Lung (tissue), 12 donors: ENCODE results near the gene SLC12A7. TPM values are rescaled to one million over a fixed set of nuclear protein-coding genes. Genes with fewer than 3 reads are reported as not detected.
A peak's percentile ranks its signal among the peaks of the same experiment; 100 is the strongest.

Source experiments
- ATAC-seq: fragments of 200-7000 bp; cut with Tn5 transposase; one replicate; pipeline ENCODE4 v1.9.1; 2020; ENCODE audit warnings: moderate number of reproducible peaks; ENCODE audit not compliant: insufficient read depth, low FRiP score
- DNase-seq, 3 donors: peaks; one replicate each; pipeline ENCODE4 v3.0.0-alpha.2; 2013 to 2017
- H3K27ac ChIP-seq, 2 donors: one replicate each; pipeline ENCODE4 v1.5.1; 2013; ENCODE audit warnings: mild to moderate bottlenecking in 2 of 2, moderate library complexity in 2 of 2, control low read depth in 1 of 2, inconsistent platforms in 1 of 2, low read depth in 1 of 2, low read length in 1 of 2
- H3K27me3 ChIP-seq, 3 donors: one replicate each; pipeline ENCODE4 v1.5.1; 2013; ENCODE audit warnings: low read length in 2 of 3; ENCODE audit not compliant: control insufficient read depth in 3 of 3, insufficient read depth in 3 of 3
- H3K36me3 ChIP-seq, 4 donors: one replicate each; pipeline ENCODE4 v1.5.1; 2013; ENCODE audit warnings: low read length in 4 of 4, mild to moderate bottlenecking in 1 of 4, moderate library complexity in 1 of 4; ENCODE audit not compliant: control insufficient read depth in 4 of 4, insufficient read depth in 4 of 4
- H3K4me1 ChIP-seq, 5 donors: one replicate each; pipeline ENCODE4 v1.5.1; 2013; ENCODE audit warnings: low read length in 5 of 5, mild to moderate bottlenecking in 2 of 5, moderate library complexity in 1 of 5; ENCODE audit not compliant: control insufficient read depth in 5 of 5, insufficient read depth in 5 of 5
- H3K4me3 ChIP-seq: one replicate; pipeline ENCODE4 v1.5.1; 2013; ENCODE audit warnings: mild to moderate bottlenecking, control low read depth, moderate library complexity
- H3K9ac ChIP-seq, 2 donors: one replicate each; pipeline ENCODE4 v1.5.1; 2013; ENCODE audit warnings: low read length in 2 of 2, control low read depth in 1 of 2; ENCODE audit not compliant: insufficient read depth in 1 of 2
- H3K9me3 ChIP-seq, 4 donors: one replicate each; pipeline ENCODE4 v1.5.1; 2013; ENCODE audit warnings: low read length in 3 of 4, mild to moderate bottlenecking in 1 of 4, moderate library complexity in 1 of 4; ENCODE audit not compliant: control insufficient read depth in 4 of 4, insufficient read depth in 3 of 4
- WGBS, 2 donors: extraction: QIAGEN DNeasy Blood & Tissue Kit; methylation state at CpG; one replicate each; pipeline ENCODE4 v1.1.7; 2013; 5-methylcytosine and 5-hydroxymethylcytosine counted together
- polyA plus RNA-seq, 2 donors: library from polyadenylated mRNA; stranded (reverse); fragments of 200-250 nt; gene quantifications; one replicate each; pipeline ENCODE4 v1.2.1, GENCODE V29; 2013
- total RNA-seq, 2 donors: library from RNA; depleted of rRNA in 1 of 2; stranded (reverse); fragments of >200 nt in 1 of 2; gene quantifications; one replicate each; pipeline ENCODE4 v1.2.1, GENCODE V29; 2014 to 2021
- TF ChIP-seq, protein P1 (sequence below): IDR thresholded peaks from 2 replicates; pipeline ENCODE4 v1.5.1; 2012; ENCODE audit warnings: mild to moderate bottlenecking; ENCODE audit errors: control extremely low read depth, extremely low read depth
- donor health status: control.
- donor health status: control.
- donor health status: Bipolar disorder and iron deficiency.
- donor health status: healthy.
- donor health status: DM: yes; HTN: yes; CAD: no.

Gene SLC12A7
- total and polyA plus RNA-seq, 4 donors = 14.8 to 50.4 (median 39.8) TPM

GRCh38 chr5:1104327-1105006, 7.4 kb downstream of the SLC12A7 start:
- H3K27me3 ChIP-seq = no peaks in the 10 kb centered on the region
- ATAC-seq (no peak), DNase-seq (no peak)
- H3K9ac ChIP-seq = no peak overlapping the region
- H3K4me1 ChIP-seq = peaks cover 12 to 82% (median 51%) of the 10 kb centered on the region in 5 donors
- H3K36me3 ChIP-seq = no peaks in the 10 kb centered on the region
- WGBS, 2 donors = 21 to 40% methylated on average over 26 to 27 of the region's 27 CpGs
- TF ChIP-seq, protein P1, sequence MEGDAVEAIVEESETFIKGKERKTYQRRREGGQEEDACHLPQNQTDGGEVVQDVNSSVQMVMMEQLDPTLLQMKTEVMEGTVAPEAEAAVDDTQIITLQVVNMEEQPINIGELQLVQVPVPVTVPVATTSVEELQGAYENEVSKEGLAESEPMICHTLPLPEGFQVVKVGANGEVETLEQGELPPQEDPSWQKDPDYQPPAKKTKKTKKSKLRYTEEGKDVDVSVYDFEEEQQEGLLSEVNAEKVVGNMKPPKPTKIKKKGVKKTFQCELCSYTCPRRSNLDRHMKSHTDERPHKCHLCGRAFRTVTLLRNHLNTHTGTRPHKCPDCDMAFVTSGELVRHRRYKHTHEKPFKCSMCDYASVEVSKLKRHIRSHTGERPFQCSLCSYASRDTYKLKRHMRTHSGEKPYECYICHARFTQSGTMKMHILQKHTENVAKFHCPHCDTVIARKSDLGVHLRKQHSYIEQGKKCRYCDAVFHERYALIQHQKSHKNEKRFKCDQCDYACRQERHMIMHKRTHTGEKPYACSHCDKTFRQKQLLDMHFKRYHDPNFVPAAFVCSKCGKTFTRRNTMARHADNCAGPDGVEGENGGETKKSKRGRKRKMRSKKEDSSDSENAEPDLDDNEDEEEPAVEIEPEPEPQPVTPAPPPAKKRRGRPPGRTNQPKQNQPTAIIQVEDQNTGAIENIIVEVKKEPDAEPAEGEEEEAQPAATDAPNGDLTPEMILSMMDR = no peak
- no peaks in the 10 kb centered on the region for H3K9me3 ChIP-seq
- no peak overlapping the region for H3K4me3 ChIP-seq
- peak overlapping the region; percentile 78 to 86 for H3K27ac ChIP-seq

GRCh38 chr5:1103505-1104326, 8.1 kb downstream of the SLC12A7 start:
- DNase-seq = peak; percentile 72 to 82 (median 74)
- peaks cover 12 to 89% (median 54%) of the 10 kb centered on the region in 5 donors for H3K4me1 ChIP-seq

DNA sequence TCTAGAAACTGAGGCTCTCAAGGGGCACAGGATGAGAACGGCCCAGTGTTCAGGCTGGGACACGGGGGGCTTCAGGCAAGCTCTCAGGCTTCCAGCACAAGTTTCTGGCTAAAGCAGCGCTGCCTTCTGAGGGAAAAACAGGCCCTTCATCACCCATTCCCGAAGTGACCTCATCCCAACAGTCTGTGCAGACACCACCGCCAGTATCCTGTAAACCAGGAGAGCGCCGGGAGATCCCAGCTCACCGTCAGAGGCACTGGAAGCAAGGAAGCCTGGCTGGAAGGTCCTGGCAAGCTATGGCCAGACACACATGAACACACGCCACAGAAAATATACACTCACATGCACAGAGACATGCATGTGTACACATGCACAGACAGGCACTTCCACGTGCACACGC, 8.8 kb downstream of the SLC12A7 start:
- ATAC-seq = no peak
- no peaks in the 10 kb centered on the region for H3K9me3 ChIP-seq
- no peaks in the 10 kb centered on the region for H3K36me3 ChIP-seq
- H3K9ac ChIP-seq = no peak overlapping the region
- no peaks in the 10 kb centered on the region for H3K27me3 ChIP-seq
- TF ChIP-seq, protein P1 = no peak
- DNase-seq = peak in 1 of 3 donors; percentile 32
- H3K27ac ChIP-seq = peak overlapping the region; percentile 20 to 86
- WGBS, 2 donors = 72% methylated on average over 11 of the region's 11 CpGs
- no peak overlapping the region for H3K4me3 ChIP-seq
- peaks cover 12 to 85% (median 51%) of the 10 kb centered on the region in 5 donors for H3K4me1 ChIP-seq

More at GRCh38 chr5:1103505-1104326, 8.1 kb downstream of the SLC12A7 start:
- Histone ChIP-seq H3K9me3 (no peaks in the 10 kb centered on the region), H3K9ac (no peak overlapping the region), H3K36me3 (no peaks in the 10 kb centered on the region), H3K4me3 (no peak overlapping the region), H3K27ac (peak overlapping the region; percentile 78 to 86), H3K27me3 (no peaks in the 10 kb centered on the region)
- TF ChIP-seq, protein P1 = no peak
- no peak for ATAC-seq
- 22 to 23% methylated on average over 32 to 33 of the region's 33 CpGs for WGBS, 2 donors
